ENCODE data around the gene CLASRP.

Gene CLASRP

DNA sequence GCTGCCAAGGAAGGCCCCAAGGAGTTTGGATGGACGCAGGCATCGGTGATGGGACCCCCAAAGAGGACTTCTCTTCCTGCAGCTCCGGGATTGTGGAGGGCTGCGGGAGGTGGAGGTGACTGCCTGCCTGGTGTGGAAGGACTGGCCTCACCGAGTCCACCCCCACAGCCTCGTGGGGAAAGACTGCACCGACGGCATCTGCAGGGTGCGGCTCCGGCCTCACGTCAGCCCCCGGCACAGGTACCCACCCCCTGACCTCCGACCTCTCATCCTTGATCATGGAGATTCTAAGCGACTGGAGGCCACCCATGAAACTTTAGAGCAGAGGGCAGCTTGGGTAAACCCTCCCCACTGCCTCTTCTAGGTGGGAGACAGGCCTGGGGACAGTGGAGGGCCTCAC, 16.9 kb upstream of the CLASRP start:
- TF ChIP-seq, protein P1, sequence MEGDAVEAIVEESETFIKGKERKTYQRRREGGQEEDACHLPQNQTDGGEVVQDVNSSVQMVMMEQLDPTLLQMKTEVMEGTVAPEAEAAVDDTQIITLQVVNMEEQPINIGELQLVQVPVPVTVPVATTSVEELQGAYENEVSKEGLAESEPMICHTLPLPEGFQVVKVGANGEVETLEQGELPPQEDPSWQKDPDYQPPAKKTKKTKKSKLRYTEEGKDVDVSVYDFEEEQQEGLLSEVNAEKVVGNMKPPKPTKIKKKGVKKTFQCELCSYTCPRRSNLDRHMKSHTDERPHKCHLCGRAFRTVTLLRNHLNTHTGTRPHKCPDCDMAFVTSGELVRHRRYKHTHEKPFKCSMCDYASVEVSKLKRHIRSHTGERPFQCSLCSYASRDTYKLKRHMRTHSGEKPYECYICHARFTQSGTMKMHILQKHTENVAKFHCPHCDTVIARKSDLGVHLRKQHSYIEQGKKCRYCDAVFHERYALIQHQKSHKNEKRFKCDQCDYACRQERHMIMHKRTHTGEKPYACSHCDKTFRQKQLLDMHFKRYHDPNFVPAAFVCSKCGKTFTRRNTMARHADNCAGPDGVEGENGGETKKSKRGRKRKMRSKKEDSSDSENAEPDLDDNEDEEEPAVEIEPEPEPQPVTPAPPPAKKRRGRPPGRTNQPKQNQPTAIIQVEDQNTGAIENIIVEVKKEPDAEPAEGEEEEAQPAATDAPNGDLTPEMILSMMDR (conservative IDR thresholded peaks at IDR 0.05; ENCODE audit: low read depth, low read length), result no peak
- DNase-seq (ENCODE audit: low read depth), result no peak
- H3K4me3 ChIP-seq (ENCODE audit: low read depth, low read length), result no peak overlapping the region

DNA sequence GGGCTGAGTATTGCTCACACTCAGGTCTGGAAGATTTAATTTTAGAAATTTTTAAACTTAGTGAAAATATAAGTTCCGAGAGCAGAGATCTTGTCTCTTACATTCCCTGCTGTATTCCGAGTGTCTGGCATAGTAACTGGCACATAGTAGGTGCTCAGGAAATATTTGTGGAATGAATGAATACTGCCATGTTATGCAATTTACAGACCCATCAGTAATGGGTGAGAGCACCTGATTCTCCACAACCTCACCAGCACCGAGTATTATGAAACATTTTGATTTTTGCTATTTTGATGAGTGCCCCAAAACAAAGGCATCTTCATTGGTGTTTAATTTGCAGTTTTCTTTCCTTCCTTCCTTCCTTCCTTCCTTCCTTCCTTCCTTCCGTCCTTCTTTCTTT, 15.8 kb upstream of the CLASRP start:
- no peak overlapping the region for H3K4me3 ChIP-seq (ENCODE audit: low read depth, low read length)
- no peak for DNase-seq (ENCODE audit: low read depth)
- TF ChIP-seq, protein P1 (conservative IDR thresholded peaks at IDR 0.05; ENCODE audit: low read depth, low read length), result no peak

GRCh38 chr19:45025264-45025663, 13.6 kb upstream of the CLASRP start:
- H3K4me3 ChIP-seq (ENCODE audit: low read depth, low read length), result no peak overlapping the region
- TF ChIP-seq, protein P1 (conservative IDR thresholded peaks at IDR 0.05; ENCODE audit: low read depth, low read length), result no peak
- DNase-seq (ENCODE audit: low read depth), result no peak

- TF ChIP-seq, protein P1 (conservative IDR thresholded peaks at IDR 0.05; ENCODE audit: low read depth, low read length), result no peak
- H3K4me3 ChIP-seq (ENCODE audit: low read depth, low read length), result no peak overlapping the region
- no peak for DNase-seq (ENCODE audit: low read depth)
Measured at GRCh38 chr19:45027371-45027770, 11.5 kb upstream of the CLASRP start.

- no peak for DNase-seq (ENCODE audit: low read depth)
- no peak overlapping the region for H3K4me3 ChIP-seq (ENCODE audit: low read depth, low read length)
- TF ChIP-seq, protein P1 (conservative IDR thresholded peaks at IDR 0.05; ENCODE audit: low read depth, low read length), result no peak
Measured at GRCh38 chr19:45030825-45031224, 8.0 kb upstream of the CLASRP start.

DNA sequence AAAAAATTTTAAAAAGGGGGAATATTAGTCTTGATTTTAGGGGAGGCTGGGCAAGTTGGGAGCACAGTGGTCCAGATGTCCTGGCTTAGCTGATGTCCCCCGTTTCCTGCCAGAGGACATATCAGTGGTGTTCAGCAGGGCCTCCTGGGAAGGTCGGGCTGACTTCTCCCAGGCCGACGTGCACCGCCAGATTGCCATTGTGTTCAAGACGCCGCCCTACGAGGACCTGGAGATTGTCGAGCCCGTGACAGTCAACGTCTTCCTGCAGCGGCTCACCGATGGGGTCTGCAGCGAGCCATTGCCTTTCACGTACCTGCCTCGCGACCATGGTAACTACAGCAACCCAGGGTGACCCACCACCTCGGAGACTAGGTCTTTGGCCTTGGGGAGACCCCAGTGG, 6.4 kb upstream of the CLASRP start:
- DNase-seq (ENCODE audit: low read depth), result no peak
- TF ChIP-seq, protein P1 (conservative IDR thresholded peaks at IDR 0.05; ENCODE audit: low read depth, low read length), result no peak
- no peak overlapping the region for H3K4me3 ChIP-seq (ENCODE audit: low read depth, low read length)

GRCh38 chr19:45035755-45036154, 3.1 kb upstream of the CLASRP start:
- no peak for DNase-seq (ENCODE audit: low read depth)
- H3K4me3 ChIP-seq (ENCODE audit: low read depth, low read length), result no peak overlapping the region
- TF ChIP-seq, protein P1 (conservative IDR thresholded peaks at IDR 0.05; ENCODE audit: low read depth, low read length), result no peak

Data from choroid plexus epithelial cell (primary cell).